GM18508 (cell line): Measurements from ENCODE around the gene GUCY2F.

Experiments used
- ATAC-seq: cut with Tn5 transposase; IDR thresholded peaks from one replicate; pipeline ENCODE4 v1.9.1; 2021; ENCODE audit warnings: moderate number of reproducible peaks; ENCODE audit not compliant: insufficient read depth, unreplicated experiment

The GUCY2F gene

GRCh38 chrX:109346491-109346890 is 135.4 kb downstream of the GUCY2F start:
- no peak for ATAC-seq

DNA sequence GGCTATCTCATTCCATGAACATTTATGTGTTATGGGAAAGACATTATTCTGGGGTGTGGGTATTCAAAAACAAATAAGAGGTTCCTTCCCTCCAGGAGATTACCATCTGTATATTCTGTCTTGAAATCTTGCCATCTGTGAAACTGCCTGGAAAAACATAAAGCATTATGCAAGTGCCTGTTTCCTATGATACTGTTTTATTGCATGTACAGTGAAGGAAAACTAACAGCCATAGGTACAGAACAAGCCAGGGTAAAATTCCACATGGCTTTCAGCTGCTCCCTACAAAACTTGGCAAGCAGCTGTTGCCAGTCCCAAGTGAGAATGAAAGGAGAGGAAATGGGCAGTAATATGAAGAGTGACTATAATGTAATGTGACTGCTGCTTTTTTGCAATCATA is 136.0 kb downstream of the GUCY2F start:
- no peak for ATAC-seq

DNA sequence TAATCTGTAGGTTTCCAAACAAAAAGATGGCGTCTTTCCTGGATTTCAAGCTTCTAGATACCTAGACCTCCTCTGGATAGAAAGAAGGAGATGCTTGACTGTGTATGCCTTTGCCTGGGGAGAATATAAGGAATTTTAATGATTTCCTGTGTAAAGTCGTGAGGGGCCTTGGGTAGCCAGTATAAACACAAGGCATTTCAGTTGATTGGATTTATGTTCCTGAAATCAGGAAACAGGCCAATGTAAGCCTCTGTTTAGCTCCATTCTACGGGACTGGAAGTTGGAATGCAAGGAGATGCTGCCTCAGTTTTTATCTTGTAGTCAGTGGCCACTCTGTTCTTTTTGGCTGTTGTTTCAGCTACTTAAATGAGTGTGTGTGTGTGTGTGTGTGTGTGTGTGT is 137.2 kb downstream of the GUCY2F start:
- no peak for ATAC-seq

- no peak for ATAC-seq
These were observed 137.8 kb downstream of the GUCY2F start for GRCh38 chrX:109344101-109344500.

- no peak for ATAC-seq
These were observed 138.2 kb downstream of the GUCY2F start for GRCh38 chrX:109343671-109344070.

DNA sequence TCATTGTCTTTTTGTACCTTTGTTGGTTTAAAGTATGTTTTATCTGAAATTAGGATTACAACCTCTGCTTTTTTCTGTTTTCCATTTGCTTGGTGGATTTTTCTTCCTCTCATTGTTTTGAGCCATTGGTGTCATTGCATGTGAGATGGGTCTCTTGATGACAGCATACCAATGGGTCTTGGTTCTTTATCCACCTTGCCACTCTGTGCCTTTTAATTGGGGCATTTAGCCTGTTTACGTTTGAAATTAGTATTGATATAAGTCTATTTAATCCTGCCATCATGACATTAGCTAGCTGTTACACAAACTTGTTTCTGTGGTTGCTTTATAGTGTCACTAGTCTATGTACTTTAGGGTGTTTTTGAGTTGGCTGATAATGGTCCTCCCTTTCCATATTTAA is 145.7 kb downstream of the GUCY2F start:
- no peak for ATAC-seq

DNA sequence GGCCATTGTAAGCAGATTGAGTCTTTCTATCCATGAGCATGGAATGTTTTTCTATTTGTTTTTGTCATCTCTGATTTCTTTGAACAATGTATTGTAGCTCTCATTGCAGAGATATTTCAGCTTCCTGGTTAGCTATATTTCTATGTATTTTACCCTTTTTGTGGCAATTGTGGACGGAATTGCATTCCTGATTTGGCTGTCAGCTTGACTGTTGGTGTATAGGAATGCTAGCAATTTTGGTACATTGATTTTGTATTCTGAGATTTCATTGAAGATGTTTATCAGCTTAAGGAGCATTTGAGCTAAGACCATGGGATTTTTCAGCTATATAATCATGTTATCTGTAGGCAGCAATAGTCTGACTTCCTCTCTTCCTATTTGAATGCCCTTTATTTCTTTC is 154.6 kb downstream of the GUCY2F start:
- no peak for ATAC-seq
